ENCODE results near the gene OSBPL9.
A peak's percentile ranks its signal among the peaks of the same experiment; 100 is the strongest.
"Not testable (repeated sequence)": the region's sequence is repeated elsewhere in the genome, so short reads cannot be mapped to it uniquely, and the experiment has no call there.

Gene OSBPL9

GRCh38 chr1:51729156-51729823 lies 112.4 kb downstream of the OSBPL9 start:
- peak overlapping the region; percentile 81 for H3K4me3 ChIP-seq (ENCODE audit: low read length)
- DNase-seq (ENCODE audit: low read depth, low spot score), result peak; percentile 94

- peak overlapping the region; percentile 81 for H3K4me3 ChIP-seq (ENCODE audit: low read length)
- no peak for DNase-seq (ENCODE audit: low read depth, low spot score)
These were observed 113.0 kb downstream of the OSBPL9 start for GRCh38 chr1:51729824-51730301.

DNA sequence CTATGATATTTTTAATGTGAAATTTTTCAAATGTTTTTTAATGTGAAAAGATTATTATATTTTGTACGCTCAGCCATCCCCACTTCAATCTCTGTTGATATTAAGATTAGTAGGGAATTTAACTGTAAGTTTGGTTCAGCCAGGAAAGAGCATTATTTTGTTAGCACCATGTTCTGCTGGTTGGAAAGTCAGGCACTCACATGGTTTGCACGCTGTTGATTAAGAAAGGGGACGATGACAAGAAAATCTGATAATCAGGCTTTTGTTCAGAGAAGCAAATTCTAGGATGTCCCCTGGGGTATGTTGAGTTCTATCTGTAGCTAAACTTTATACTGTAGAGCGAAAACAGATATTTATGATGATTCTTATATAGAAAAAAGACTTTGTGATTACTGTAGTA lies 115.1 kb downstream of the OSBPL9 start:
- no peak overlapping the region for H3K4me3 ChIP-seq (ENCODE audit: low read length)
- no peak for DNase-seq (ENCODE audit: low read depth, low spot score)

DNA sequence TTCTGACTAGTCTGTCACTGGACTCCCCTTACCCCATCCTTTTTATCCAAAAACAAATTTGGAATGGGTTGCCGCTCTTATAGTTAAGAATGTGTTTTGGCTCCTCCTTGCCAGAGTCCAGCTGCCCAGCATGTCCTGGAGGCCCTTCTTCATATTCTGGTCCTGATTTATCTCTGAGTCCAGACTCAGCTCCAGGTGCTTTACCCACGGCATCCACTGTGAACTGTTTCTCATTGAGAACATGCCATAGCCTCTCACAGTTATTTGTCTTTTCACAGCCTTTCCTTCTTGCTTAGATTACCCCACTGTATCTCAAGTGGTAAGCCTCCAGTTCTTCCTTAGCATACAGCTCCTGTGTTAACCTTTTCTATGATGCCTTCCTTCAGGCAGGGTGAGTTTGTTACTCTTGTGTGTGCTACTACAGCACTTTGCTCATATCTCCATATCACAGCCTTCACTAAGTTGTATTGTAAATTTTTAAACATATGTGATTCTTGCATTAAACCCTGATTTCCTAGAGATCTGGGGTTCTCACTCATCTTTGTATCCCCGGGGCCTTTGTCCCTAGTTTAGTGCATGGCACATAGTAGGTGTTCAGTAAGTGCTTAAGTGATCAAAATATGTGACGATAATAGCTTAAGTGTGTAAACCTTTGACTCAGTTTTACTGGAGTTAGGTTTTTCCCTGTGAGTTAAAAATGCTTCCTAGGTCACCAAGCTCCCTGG lies 116.0 kb downstream of the OSBPL9 start:
- DNase-seq (ENCODE audit: low read depth, low spot score), result no peak
- H3K4me3 ChIP-seq (ENCODE audit: low read length), result no peak overlapping the region

DNA sequence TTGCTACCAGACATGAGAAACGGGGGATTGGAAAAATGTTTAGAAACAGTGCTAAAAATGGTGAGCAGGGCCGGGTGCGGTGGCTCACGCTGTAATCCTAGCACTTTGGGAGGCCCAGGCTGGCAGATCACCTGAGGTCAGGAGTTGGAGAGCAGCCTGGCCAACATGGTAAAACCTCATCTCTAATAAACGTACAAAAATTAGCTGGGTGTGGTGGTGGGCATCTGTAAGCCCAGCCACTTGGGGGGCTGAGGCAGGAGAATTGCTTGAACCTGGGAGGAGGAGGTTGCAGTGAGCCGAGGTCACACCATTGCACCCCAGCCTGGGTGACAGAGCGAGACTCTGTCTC lies 116.5 kb downstream of the OSBPL9 start:
- not testable (repeated sequence) for H3K4me3 ChIP-seq (ENCODE audit: low read length); DNase-seq (ENCODE audit: low read depth, low spot score)

DNA sequence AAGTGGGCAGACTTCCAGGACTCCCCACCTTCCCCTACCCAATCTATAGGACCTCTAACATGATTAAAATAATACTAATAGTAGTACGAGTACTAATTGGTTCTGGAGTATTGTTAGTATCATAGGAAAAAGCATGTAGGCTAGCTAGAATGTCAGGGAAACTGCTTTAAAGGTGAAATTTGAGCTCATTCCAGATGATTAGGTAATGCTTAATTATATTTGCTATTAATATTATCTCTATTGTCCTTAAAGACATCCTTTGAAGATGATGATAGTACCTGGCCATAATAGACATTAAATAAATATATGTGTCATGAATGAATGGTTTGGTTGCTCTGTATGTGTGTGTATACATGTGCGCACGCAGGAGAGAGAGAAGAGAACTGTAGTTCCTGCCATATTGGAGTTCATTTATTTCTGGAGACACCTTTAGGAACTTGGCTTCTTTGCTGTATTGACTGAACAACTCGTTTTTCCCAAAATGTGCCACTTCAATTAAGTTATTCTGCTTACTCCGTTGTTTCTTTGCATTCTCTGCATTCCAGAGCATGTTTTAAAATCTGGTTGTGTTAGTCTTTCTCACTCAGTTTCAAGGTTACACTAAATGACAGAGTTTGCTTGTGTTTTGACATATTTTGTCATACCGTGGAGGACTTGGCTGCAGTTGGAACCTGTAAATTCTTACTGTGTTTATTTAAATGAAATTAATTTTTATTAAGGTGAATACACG lies 117.1 kb downstream of the OSBPL9 start:
- H3K4me3 ChIP-seq (ENCODE audit: low read length), result no peak overlapping the region
- no peak for DNase-seq (ENCODE audit: low read depth, low spot score)

- DNase-seq (ENCODE audit: low read depth, low spot score), result peak; percentile 50
- no peak overlapping the region for H3K4me3 ChIP-seq (ENCODE audit: low read length)
These were observed 118.2 kb downstream of the OSBPL9 start for GRCh38 chr1:51734896-51735745.

DNA sequence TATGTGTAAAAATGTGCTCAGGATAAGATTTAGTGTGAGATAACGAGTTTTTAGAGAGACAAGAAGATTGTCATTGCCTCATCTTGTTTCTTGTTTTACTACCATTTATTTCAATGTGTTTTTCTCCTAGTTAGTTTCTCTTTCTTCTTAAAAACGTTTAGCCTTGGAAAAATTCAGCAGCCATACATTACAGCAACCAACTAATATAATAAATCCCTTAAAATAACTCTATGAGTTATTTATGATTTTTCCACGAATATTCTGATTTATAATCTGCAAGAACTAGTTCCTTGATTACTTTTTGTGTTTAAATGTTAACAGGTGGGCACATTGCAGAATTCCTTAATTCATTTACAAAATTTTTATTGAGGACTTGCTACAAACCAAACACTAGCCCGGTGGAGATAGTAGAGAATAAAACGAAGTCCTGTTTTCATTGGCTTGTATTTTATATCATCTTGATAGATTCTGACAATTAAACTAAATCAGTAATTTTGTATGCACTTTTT lies 118.9 kb downstream of the OSBPL9 start:
- H3K4me3 ChIP-seq (ENCODE audit: low read length), result no peak overlapping the region
- no peak for DNase-seq (ENCODE audit: low read depth, low spot score)

DNA sequence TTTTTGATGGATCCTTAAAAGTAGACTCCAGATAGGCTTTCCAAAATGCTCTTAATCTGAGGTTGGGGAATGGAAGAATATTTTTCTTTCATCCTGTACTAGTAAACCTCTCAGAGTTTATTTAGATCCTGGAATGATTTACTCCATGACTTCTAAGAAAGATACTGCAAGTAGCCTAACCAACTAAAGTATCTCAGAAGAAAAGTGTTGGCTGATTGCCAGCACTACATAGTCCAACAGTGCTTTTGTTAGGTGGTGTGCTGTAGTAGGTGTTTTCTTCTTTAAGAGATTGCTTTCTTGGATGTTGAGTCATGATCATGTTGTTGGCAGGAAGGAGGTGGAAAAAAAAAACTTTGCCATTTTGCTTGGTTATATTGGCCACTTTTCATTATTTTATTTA lies 119.8 kb downstream of the OSBPL9 start:
- no peak for DNase-seq (ENCODE audit: low read depth, low spot score)
- H3K4me3 ChIP-seq (ENCODE audit: low read length), result no peak overlapping the region

- no peak for DNase-seq (ENCODE audit: low read depth, low spot score)
These were observed 121.8 kb downstream of the OSBPL9 start for GRCh38 chr1:51738681-51739080.

GRCh38 chr1:51740652-51741051 lies 123.8 kb downstream of the OSBPL9 start:
- no peak overlapping the region for H3K4me3 ChIP-seq (ENCODE audit: low read length)
- DNase-seq (ENCODE audit: low read depth, low spot score), result no peak

More at GRCh38 chr1:51738681-51739080, 121.8 kb downstream of the OSBPL9 start:
- H3K4me3 ChIP-seq (ENCODE audit: low read length), result no peak overlapping the region

DNA sequence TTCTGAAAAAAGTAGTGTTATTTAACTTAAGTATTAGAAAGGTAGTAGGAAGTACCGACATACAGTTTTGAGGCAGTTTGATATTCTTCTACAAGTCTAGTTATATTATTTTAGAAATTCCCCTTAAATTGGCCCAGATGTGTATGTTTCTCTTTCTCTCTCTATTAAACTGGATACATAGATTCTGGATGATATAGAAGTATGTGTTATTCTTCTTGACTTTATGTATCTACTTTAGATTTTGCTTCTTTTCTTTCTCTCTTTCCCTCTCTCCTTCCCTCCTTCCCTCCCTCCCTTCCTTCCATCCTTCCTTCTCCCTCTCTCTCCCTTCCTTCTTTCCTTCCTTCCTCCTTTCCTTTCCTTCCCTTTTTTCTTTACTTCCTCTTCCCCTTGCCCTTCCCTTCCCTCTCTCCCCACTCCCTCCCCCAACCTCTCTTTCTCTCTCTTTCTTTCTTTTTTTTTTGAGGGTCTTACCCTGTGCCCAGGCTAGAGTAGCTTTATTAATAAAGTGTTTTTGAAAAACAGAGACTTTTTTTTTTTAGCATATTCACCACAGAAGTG lies 124.3 kb downstream of the OSBPL9 start:
- no peak overlapping the region for H3K4me3 ChIP-seq (ENCODE audit: low read length)
- DNase-seq (ENCODE audit: low read depth, low spot score), result no peak

DNA sequence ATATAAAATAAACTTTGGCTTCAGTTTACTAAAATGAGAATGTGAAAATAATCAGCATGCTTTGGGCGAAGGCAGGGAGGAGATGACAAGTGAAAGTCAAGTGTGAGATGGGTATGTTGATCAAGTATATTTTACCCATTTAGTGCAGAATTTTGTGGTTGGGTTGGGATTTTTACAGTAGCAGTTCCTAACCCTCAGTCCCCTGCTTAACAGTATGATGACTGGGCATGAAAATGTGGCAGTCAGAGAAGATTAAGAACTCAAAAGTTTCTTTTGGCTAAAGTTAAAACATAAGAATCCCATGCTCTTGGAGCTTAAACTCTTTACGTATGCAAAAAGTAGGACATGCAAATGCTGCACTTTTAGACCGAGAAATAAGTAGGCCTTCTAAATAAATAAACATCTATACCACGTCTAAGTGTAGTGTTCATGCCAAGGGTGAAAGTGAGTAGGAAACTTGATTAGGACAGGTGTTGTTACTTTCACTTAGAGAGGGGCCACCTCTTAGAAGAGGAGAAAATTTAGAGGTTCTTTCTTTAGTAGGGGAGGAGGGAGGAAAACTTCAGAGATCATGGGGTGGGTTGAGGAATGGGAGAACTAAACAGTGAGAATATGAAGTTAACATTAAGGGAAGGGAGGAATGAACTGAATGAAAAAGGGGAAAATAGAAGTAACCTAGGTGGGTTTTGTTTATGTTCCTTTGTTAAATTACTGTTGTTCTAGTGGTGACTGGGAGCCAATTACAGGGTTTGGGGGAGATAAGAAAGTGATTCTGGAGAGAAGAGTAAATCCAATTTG lies 127.8 kb downstream of the OSBPL9 start:
- DNase-seq (ENCODE audit: low read depth, low spot score), result no peak
- no peak overlapping the region for H3K4me3 ChIP-seq (ENCODE audit: low read length)

DNA sequence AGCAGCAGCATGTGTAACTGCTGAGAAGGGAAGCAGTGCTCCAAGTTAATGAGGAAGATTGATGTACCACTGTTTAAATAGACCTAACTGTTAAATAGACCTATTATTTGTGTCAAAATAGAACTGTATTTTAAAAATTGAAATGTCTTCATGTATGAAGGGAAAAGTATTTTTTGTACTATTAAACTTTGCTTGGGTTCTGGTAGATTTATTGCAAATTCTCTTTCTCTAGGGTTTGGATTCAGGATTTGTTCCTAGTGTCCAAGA lies 128.3 kb downstream of the OSBPL9 start:
- DNase-seq (ENCODE audit: low read depth, low spot score), result no peak

DNA sequence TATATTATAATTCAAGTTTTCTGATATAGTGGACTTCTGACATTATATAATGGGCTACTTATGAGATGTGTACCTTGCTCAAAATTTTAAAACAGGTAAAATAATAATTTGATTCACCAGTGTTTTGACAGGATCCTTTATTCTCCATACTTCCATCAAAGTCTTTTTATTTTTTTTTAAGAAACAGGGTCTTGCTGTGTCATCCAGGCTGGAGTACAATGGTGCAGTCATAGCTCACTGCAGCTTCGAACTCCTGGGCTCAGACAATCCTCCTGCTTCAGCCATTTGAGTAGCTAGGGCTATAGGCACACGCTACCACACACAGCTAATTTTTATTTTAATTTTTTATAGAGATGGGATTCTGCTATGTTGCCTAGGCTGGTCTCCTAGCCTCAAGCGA lies 132.3 kb downstream of the OSBPL9 start:
- DNase-seq (ENCODE audit: low read depth, low spot score), result no peak

More for the DNA sequence above, 128.3 kb downstream of the OSBPL9 start:
- H3K4me3 ChIP-seq (ENCODE audit: low read length), result no peak overlapping the region

GRCh38 chr1:51750218-51750617 lies 133.3 kb downstream of the OSBPL9 start:
- DNase-seq (ENCODE audit: low read depth, low spot score), result no peak
- no peak overlapping the region for H3K4me3 ChIP-seq (ENCODE audit: low read length)

More for the DNA sequence above, 132.3 kb downstream of the OSBPL9 start:
- H3K4me3 ChIP-seq (ENCODE audit: low read length), result no peak overlapping the region

DNA sequence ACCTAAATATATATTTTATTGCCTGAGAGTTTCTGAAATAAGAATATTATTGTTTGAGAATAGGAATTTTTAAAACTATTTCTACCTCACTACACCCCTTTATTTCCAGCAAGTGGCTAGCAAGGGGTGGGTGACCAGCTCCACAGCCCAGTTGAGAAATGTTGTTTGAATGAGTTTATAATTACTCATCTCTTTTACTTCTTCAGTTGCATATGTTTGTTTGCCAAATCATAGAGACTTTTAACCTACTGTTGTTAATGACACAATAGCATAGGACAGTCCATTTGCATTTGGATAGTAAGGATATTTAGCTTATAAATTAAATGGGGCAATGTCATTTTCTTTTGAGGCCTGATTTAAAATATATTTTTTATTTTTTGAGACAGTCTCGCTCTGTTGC lies 133.8 kb downstream of the OSBPL9 start:
- no peak overlapping the region for H3K4me3 ChIP-seq (ENCODE audit: low read length)
- no peak for DNase-seq (ENCODE audit: low read depth, low spot score)
